Transverse colon (tissue), 4 donors: ENCODE data around the gene STEAP3.

Experiments used
- POLR2AphosphoS5 ChIP-seq, 3 donors: sonication (generic); formaldehyde crosslinking; IDR thresholded peaks; one replicate each; pipeline ENCODE4 v1.6.1; 2016; ENCODE audit warnings: antibody characterized with exemption in 3 of 3
- TF ChIP-seq, protein P1 (sequence below), 5 experiments: fragments of 200-600 bp in 3 of 5; fragments of 450-650 bp in 2 of 5; sonication (generic) in 3 of 5; IDR thresholded peaks; 1 replicate in 2 of 5; 2 replicates in 3 of 5; pipeline ENCODE4 v1.5.1; 2016 to 2017; ENCODE audit warnings: antibody characterized with exemption in 5 of 5, inconsistent platforms in 3 of 5, mild to moderate bottlenecking in 2 of 5, moderate library complexity in 1 of 5

- TF ChIP-seq, protein P1, sequence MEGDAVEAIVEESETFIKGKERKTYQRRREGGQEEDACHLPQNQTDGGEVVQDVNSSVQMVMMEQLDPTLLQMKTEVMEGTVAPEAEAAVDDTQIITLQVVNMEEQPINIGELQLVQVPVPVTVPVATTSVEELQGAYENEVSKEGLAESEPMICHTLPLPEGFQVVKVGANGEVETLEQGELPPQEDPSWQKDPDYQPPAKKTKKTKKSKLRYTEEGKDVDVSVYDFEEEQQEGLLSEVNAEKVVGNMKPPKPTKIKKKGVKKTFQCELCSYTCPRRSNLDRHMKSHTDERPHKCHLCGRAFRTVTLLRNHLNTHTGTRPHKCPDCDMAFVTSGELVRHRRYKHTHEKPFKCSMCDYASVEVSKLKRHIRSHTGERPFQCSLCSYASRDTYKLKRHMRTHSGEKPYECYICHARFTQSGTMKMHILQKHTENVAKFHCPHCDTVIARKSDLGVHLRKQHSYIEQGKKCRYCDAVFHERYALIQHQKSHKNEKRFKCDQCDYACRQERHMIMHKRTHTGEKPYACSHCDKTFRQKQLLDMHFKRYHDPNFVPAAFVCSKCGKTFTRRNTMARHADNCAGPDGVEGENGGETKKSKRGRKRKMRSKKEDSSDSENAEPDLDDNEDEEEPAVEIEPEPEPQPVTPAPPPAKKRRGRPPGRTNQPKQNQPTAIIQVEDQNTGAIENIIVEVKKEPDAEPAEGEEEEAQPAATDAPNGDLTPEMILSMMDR (IDR thresholded peaks at IDR 0.05) = no peak
- TF ChIP-seq POLR2AphosphoS5 (IDR thresholded peaks at IDR 0.05) = no peak
Measured at GRCh38 chr2:119259296-119259860, 35.7 kb downstream of the STEAP3 start.
